GM12878 (cell line): ENCODE data around the gene EHBP1. TPM values are rescaled to one million over a fixed set of nuclear protein-coding genes. Genes with fewer than 3 reads are reported as not detected.

ENCODE experiments used
- ATAC-seq: fragments of 200-7000 bp; cut with Tn5 transposase; 3 replicates; pipeline ENCODE4 v1.9.1; 2020; ENCODE audit warnings: mild to moderate bottlenecking, moderate library complexity
- BruUV-seq: library from RNA; stranded (reverse); fragments of 400-500 nt; replicated peaks from 2 replicates; lab custom pipeline; 2021; lab: Mats Ljungman, UMichigan
- CTCF ChIA-PET: fragments of 300-600 bp; sonication (Branson Sonifier 250); formaldehyde crosslinking; extraction: SDS; loops from one replicate; lab custom pipeline; 2021; ENCODE audit warnings: inconsistent platforms; lab: Yijun Ruan, JAX
- POLR2A ChIA-PET: fragments of 350-600 bp; formaldehyde crosslinking; extraction: SDS; loops from one replicate; lab custom pipeline; 2021; ENCODE audit warnings: inconsistent platforms; lab: Charles Lee
- RAD21 ChIA-PET: fragments of 300-600 bp; sonication (Branson Sonifier 250); formaldehyde crosslinking; loops from one replicate; lab custom pipeline; 2023; ENCODE audit warnings: antibody characterized with exemption; ENCODE audit not compliant: unreplicated experiment; lab: Charles Lee
- SMC1A ChIA-PET: fragments of 300-600 bp; sonication (Branson Sonifier 250); formaldehyde crosslinking; loops from one replicate; lab custom pipeline; 2023; ENCODE audit not compliant: unreplicated experiment, uncharacterized antibody; lab: Charles Lee
- DNase-seq: peaks from one replicate; pipeline ENCODE4 v3.0.0-alpha.2; 2011; ENCODE audit warnings: low read depth, low spot score
- FAIRE-seq: peaks from 3 replicates; lab custom pipeline; 2011; peaks lifted over from hg19 to GRCh38; lab: Jason Lieb, UNC
- H2AFZ ChIP-seq: 2 replicates; pipeline ENCODE4 v1.6.0; 2011; ENCODE audit warnings: low read depth, low read length, control low read depth; ENCODE audit not compliant: control insufficient read depth
- H3K27ac ChIP-seq: 2 replicates; pipeline ENCODE4 v1.5.1; 2011; ENCODE audit warnings: control low read depth; ENCODE audit not compliant: control insufficient read depth, insufficient read depth
- H3K27me3 ChIP-seq, 2 experiments: replicated peaks in 1 of 2; 2 replicates each; pipeline versions ENCODE4 v1.6.0 to v1.6.1; 2011; ENCODE audit warnings: low read length in 1 of 2; ENCODE audit not compliant: control insufficient read depth in 2 of 2, insufficient read depth in 2 of 2
- H3K36me3 ChIP-seq, 2 experiments: 2 replicates each; pipeline ENCODE4 v1.5.1; 2011; ENCODE audit warnings: low read length in 1 of 2; ENCODE audit not compliant: control insufficient read depth in 2 of 2, insufficient read depth in 2 of 2
- H3K4me1 ChIP-seq: 2 replicates; pipeline ENCODE4 v1.6.1; 2011; ENCODE audit warnings: mild to moderate bottlenecking, low read length, moderate library complexity, mixed read lengths; ENCODE audit not compliant: control insufficient read depth, insufficient read depth
- H3K4me2 ChIP-seq: 2 replicates; pipeline ENCODE4 v1.6.0; 2011; ENCODE audit warnings: control low read depth; ENCODE audit not compliant: control insufficient read depth, insufficient read depth
- H3K4me3 ChIP-seq: fragments of 200-600 bp; sonication (generic); 2 replicates; pipeline ENCODE4 v1.5.1; 2016
- H3K79me2 ChIP-seq: 2 replicates; pipeline ENCODE4 v1.6.0; 2011; ENCODE audit warnings: low read length; ENCODE audit not compliant: control insufficient read depth, insufficient read depth
- H3K9ac ChIP-seq: 2 replicates; pipeline ENCODE4 v1.8.0; 2011; ENCODE audit warnings: low read length, control low read depth, mixed read lengths; ENCODE audit not compliant: control insufficient read depth, insufficient read depth
- H3K9me3 ChIP-seq: replicated peaks from 3 replicates; pipeline ENCODE4 v1.5.1; 2011; ENCODE audit warnings: mild to moderate bottlenecking, low read length; ENCODE audit not compliant: control insufficient read depth, insufficient read depth
- H4K20me1 ChIP-seq: 2 replicates; pipeline ENCODE4 v1.6.0; 2011; ENCODE audit not compliant: control insufficient read depth, insufficient read depth
- CREB1 ChIP-seq: IDR thresholded peaks from 2 replicates; pipeline ENCODE4 v1.6.1; 2012; ENCODE audit warnings: low read depth, mild to moderate bottlenecking, inconsistent platforms
- ESRRA ChIP-seq: IDR thresholded peaks from 2 replicates; pipeline ENCODE4 v1.6.1; 2012; ENCODE audit warnings: mild to moderate bottlenecking, low read length, improper control_type of control experiment
- HDGF ChIP-seq: fragments of 450-650 bp; IDR thresholded peaks from 2 replicates; pipeline ENCODE4 v1.6.1; 2016; ENCODE audit warnings: antibody characterized with exemption
- NBN ChIP-seq: fragments of 450-650 bp; IDR thresholded peaks from 2 replicates; pipeline ENCODE4 v1.6.1; 2016
- SREBF2 ChIP-seq: IDR thresholded peaks from 2 replicates; pipeline ENCODE4 v1.6.1; 2012; ENCODE audit warnings: mild to moderate bottlenecking, low read length
- STAT3 ChIP-seq: IDR thresholded peaks from 2 replicates; pipeline ENCODE4 v1.6.1; 2011; ENCODE audit warnings: low read depth, low read length, improper control_type of control experiment
- TBL1XR1 ChIP-seq: IDR thresholded peaks from 2 replicates; pipeline ENCODE4 v1.6.1; 2012; ENCODE audit warnings: low read depth, low read length, improper control_type of control experiment
- WGBS: methylation state at CpG from one replicate; pipeline ENCODE4 v1.1.6; 2016; ENCODE audit warnings: low lambda C conversion rate; ENCODE audit not compliant: insufficient replicate concordance, insufficient coverage; ENCODE audit errors: missing lambda C conversion rate; 5-methylcytosine and 5-hydroxymethylcytosine counted together
- in situ Hi-C: fragments of 300-500 bp; cut with MboI; formaldehyde crosslinking; loops from 9 replicates; pipeline ENCODE4 v1.14.3; 2018; ENCODE audit warnings: mixed read lengths
- intact Hi-C: fragments of 100-400 bp; cut with micrococcal nuclease; formaldehyde crosslinking; loops from one replicate; pipeline ENCODE4 v1.14.2; 2022; ENCODE audit not compliant: unreplicated experiment
- polyA plus RNA-seq, 11 experiments: library from polyadenylated mRNA; depleted of rRNA in 4 of 11; unstranded in 6 of 11; stranded (reverse) in 5 of 11; fragments of >200 nt; fragmentation: Nextera tagmentation in 4 of 11; fragmentation: Illumina TruSeq in 1 of 11; extraction: Ambion mirVana in 4 of 11; extraction: Trizol in 1 of 11; gene quantifications; 1 replicate in 1 of 11; 2 replicates in 10 of 11; pipeline versions ENCODE4 v1.2.1 to v1.2.3, GENCODE V29; 2011 to 2016; ENCODE audit warnings: inconsistent platforms in 2 of 11, missing spikeins in 2 of 11, low read depth in 1 of 11
- total RNA-seq, 4 experiments: library from RNA; depleted of rRNA in 3 of 4; stranded (reverse); fragments of >200 nt in 3 of 4; fragmentation: Illumina TruSeq in 1 of 4; extraction: Trizol in 1 of 4; gene quantifications; 2 replicates each; pipeline versions ENCODE4 v1.2.1 to v1.2.3, GENCODE V29; 2013 to 2021
- TF ChIP-seq, protein P1 (sequence below): IDR thresholded peaks from 2 replicates; pipeline ENCODE4 v1.6.1; 2012; ENCODE audit warnings: mild to moderate bottlenecking, low read depth, low read length
- TF ChIP-seq, protein P2 (sequence below): IDR thresholded peaks from 2 replicates; pipeline ENCODE4 v1.6.1; 2011; ENCODE audit warnings: low read depth, low read length, improper control_type of control experiment, borderline replicate concordance
- TF ChIP-seq, protein P3 (sequence below): fragments of 450-650 bp; IDR thresholded peaks from 2 replicates; pipeline ENCODE4 v1.6.1; 2017; ENCODE audit warnings: mild to moderate bottlenecking, moderate library complexity
- TF ChIP-seq, protein P4 (sequence below): fragments of 450-650 bp; IDR thresholded peaks from 2 replicates; pipeline ENCODE4 v1.6.1; 2017; ENCODE audit warnings: borderline replicate concordance

EHBP1 gene
- total and polyA plus RNA-seq, 10 of the 15 experiments (the other 5 are each of a cell fraction or from before 2014, with no cell fraction given): 5.7 to 26.1 (median 13.6) TPM

DNA sequence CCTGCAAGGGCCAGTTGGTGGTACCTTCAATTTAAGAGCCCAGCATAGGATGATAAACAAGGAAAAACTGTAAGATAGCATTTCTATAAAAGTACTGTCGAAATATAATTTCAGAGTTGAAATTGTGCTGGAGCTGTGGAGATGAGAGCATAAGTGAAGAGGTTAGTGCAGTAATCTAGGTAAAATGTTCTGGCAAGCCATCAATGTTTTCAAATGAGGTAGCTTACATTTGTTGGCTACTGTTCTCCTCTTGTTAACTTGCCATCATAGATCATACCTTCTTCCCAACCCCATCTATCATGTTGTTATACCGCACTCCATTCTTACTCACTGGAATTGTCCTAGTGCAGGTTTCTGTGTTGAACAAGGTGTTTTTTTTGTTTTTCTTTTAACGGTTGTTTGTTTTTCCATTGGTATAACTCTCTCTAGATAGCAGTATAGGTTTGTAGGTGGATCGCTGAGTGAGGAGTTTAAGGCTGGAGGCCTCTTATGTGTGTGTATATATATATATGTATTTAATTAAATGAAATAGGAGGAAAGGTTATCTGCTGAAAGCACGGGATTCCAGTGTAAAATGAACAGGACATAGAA is 40.5 kb downstream of the EHBP1 start (continued):
- TF ChIP-seq, protein P1, sequence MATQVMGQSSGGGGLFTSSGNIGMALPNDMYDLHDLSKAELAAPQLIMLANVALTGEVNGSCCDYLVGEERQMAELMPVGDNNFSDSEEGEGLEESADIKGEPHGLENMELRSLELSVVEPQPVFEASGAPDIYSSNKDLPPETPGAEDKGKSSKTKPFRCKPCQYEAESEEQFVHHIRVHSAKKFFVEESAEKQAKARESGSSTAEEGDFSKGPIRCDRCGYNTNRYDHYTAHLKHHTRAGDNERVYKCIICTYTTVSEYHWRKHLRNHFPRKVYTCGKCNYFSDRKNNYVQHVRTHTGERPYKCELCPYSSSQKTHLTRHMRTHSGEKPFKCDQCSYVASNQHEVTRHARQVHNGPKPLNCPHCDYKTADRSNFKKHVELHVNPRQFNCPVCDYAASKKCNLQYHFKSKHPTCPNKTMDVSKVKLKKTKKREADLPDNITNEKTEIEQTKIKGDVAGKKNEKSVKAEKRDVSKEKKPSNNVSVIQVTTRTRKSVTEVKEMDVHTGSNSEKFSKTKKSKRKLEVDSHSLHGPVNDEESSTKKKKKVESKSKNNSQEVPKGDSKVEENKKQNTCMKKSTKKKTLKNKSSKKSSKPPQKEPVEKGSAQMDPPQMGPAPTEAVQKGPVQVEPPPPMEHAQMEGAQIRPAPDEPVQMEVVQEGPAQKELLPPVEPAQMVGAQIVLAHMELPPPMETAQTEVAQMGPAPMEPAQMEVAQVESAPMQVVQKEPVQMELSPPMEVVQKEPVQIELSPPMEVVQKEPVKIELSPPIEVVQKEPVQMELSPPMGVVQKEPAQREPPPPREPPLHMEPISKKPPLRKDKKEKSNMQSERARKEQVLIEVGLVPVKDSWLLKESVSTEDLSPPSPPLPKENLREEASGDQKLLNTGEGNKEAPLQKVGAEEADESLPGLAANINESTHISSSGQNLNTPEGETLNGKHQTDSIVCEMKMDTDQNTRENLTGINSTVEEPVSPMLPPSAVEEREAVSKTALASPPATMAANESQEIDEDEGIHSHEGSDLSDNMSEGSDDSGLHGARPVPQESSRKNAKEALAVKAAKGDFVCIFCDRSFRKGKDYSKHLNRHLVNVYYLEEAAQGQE: no peak
- no peak for TF ChIP-seq ESRRA
- TF ChIP-seq HDGF: no peak
- TF ChIP-seq SREBF2: no peak
- no peak for TF ChIP-seq NBN
- TF ChIP-seq, all 136 proteins: peak for 0

DNA sequence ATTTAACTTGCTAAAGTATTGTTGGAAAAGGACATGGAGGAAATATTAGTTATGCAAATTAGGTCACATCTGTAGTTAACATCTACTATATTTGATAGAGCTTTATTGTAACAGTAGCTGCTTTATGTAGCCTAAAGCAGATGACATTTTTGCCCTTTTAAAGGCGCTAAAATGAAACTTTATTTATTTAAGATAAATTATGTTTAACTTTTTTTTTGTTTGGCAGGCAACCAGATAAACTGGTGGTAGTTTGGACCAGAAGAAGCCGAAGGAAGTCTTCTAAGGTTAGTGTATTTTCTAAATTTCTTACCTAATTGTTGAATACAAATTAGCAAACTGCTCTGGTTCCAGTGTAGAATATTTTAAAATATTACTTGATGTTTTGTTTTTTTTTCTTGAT is 41.7 kb downstream of the EHBP1 start:
- 100% methylated on average over 2 of the region's 2 CpGs for WGBS
- Histone ChIP-seq H3K27ac (no peak overlapping the region), H3K36me3 (0 out of 4 replicates have a peak, but pooled peaks cover 0 to 4% of the 10 kb centered on the region in 2 experiments), H3K4me2 (no peak overlapping the region), H3K9ac (no peak overlapping the region), H3K79me2 (peaks cover 2% of the 10 kb centered on the region), H3K9me3 (no peaks in the 10 kb centered on the region; the same call in 1 of the 3 replicates), H2AFZ (no peak overlapping the region), H3K4me1 (no peaks in the 10 kb centered on the region), H3K27me3 (no peaks in the 10 kb centered on the region), H4K20me1 (no peaks in the 10 kb centered on the region), H3K4me3 (no peak overlapping the region)
- no TSS peak for BruUV-seq
- CTCF ChIA-PET: no interaction called here
- FAIRE-seq: no peak
- TF ChIP-seq TBL1XR1 (no peak), CREB1 (no peak), NBN (no peak), STAT3 (no peak)
- TF ChIP-seq, protein P2, sequence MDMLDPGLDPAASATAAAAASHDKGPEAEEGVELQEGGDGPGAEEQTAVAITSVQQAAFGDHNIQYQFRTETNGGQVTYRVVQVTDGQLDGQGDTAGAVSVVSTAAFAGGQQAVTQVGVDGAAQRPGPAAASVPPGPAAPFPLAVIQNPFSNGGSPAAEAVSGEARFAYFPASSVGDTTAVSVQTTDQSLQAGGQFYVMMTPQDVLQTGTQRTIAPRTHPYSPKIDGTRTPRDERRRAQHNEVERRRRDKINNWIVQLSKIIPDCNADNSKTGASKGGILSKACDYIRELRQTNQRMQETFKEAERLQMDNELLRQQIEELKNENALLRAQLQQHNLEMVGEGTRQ: no peak
- TF ChIP-seq, protein P3, sequence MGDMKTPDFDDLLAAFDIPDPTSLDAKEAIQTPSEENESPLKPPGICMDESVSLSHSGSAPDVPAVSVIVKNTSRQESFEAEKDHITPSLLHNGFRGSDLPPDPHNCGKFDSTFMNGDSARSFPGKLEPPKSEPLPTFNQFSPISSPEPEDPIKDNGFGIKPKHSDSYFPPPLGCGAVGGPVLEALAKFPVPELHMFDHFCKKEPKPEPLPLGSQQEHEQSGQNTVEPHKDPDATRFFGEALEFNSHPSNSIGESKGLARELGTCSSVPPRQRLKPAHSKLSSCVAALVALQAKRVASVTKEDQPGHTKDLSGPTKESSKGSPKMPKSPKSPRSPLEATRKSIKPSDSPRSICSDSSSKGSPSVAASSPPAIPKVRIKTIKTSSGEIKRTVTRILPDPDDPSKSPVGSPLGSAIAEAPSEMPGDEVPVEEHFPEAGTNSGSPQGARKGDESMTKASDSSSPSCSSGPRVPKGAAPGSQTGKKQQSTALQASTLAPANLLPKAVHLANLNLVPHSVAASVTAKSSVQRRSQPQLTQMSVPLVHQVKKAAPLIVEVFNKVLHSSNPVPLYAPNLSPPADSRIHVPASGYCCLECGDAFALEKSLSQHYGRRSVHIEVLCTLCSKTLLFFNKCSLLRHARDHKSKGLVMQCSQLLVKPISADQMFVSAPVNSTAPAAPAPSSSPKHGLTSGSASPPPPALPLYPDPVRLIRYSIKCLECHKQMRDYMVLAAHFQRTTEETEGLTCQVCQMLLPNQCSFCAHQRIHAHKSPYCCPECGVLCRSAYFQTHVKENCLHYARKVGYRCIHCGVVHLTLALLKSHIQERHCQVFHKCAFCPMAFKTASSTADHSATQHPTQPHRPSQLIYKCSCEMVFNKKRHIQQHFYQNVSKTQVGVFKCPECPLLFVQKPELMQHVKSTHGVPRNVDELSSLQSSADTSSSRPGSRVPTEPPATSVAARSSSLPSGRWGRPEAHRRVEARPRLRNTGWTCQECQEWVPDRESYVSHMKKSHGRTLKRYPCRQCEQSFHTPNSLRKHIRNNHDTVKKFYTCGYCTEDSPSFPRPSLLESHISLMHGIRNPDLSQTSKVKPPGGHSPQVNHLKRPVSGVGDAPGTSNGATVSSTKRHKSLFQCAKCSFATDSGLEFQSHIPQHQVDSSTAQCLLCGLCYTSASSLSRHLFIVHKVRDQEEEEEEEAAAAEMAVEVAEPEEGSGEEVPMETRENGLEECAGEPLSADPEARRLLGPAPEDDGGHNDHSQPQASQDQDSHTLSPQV: no peak
- TF ChIP-seq, protein P4, sequence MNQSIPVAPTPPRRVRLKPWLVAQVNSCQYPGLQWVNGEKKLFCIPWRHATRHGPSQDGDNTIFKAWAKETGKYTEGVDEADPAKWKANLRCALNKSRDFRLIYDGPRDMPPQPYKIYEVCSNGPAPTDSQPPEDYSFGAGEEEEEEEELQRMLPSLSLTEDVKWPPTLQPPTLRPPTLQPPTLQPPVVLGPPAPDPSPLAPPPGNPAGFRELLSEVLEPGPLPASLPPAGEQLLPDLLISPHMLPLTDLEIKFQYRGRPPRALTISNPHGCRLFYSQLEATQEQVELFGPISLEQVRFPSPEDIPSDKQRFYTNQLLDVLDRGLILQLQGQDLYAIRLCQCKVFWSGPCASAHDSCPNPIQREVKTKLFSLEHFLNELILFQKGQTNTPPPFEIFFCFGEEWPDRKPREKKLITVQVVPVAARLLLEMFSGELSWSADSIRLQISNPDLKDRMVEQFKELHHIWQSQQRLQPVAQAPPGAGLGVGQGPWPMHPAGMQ: no peak
- POLR2A ChIA-PET: no interaction called here
- in situ Hi-C loops (no loop called here), intact Hi-C loops (no loop called here)
- no peak for ATAC-seq
- SMC1A ChIA-PET: interaction anchor here (1.3 to 2.1 kb wide), 3 partner anchors 9 to 22 kb away, joined by 4 to 6 read pairs (median 4); no protein-coding TSS in a partner anchor
- DNase-seq: no peak
- RAD21 ChIA-PET: no interaction called here
